Stimulated activated effector memory CD8-positive, alpha-beta T cell treated with anti-CD3 and anti-CD28 coated beads, Interleukin-12 subunit alpha, Interleukin-12 subunit beta, amount 100 ng/mL, for 72 hours (primary cell): Measurements from ENCODE around the gene LHX2.

ENCODE experiments used
- ATAC-seq: fragments of 150-1000 bp; cut with Tn5 transposase; 2 replicates; pipeline ENCODE4 v1.10.0; 2021
- DNase-seq, 2 donors: peaks; one replicate each; pipeline ENCODE4 v3.0.0; 2021 to 2022; ENCODE audit warnings: low spot score in 2 of 2
- H3K27ac Mint-ChIP-seq: one replicate; pipeline ENCODE4 v1.8.0; 2022; ENCODE audit warnings: mild to moderate bottlenecking, mixed read lengths
- H3K36me3 Mint-ChIP-seq: one replicate; pipeline ENCODE4 v1.8.0; 2022; ENCODE audit warnings: mild to moderate bottlenecking, mixed read lengths
- H3K4me1 Mint-ChIP-seq: one replicate; pipeline ENCODE4 v1.8.0; 2022; ENCODE audit warnings: mixed read lengths
- H3K4me3 Mint-ChIP-seq: one replicate; pipeline ENCODE4 v1.8.0; 2022; ENCODE audit warnings: mild to moderate bottlenecking, mixed read lengths
- H3K9me3 Mint-ChIP-seq: one replicate; pipeline ENCODE4 v1.8.0; 2022; ENCODE audit warnings: mixed read lengths

LHX2 gene

DNA sequence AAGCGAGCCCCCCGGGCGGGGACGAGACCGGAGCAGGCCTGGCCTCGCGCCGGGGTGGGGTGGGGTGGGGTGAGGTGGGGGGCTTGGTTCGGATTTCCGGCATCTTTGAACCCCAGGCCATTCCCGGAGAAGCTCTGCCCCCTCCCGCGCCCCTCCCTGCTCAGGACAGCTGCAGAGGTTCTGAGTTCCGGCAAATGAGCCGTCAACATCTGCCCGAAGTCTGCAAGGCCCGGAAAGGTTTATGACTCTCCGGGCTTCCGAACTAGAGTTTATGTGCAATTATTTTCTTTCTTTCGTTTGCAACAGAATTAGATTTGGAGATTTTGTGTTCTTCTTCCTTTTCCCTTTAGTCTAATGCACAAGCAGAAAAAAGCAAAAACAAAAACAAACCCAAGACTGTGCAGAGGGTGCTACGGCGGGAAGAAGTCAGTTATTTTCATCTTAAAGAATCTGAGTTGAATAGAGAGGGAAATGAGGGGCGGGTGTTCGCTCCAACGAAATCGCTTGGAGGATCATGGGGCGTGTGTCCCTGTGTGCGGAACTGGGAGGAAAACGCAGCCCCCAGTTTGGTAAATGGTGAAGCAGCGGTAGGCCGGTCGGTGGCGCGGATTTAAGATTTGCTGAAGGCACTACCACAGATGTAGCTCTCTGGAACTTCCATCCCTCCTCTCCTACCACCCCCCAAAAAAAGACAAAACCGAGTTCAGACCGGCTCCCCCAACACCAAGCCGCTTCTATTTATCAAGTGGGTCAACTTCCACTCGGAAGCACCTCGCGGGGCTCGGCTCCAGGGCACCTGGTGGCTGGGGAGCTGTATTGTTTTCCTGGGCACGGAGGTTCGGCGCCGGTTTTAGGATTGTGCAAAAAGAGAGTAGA lies 4.8 kb downstream of the LHX2 start:
- Mint-ChIP-seq H3K4me1 (peaks cover 44% of the 10 kb centered on the region), H3K4me3 (peak overlapping the region; percentile 60), H3K27ac (peak overlapping the region; percentile 11), H3K36me3 (peaks cover 7% of the 10 kb centered on the region), H3K9me3 (no peaks in the 10 kb centered on the region)
- no peak for ATAC-seq
- DNase-seq = no peak

GRCh38 chr9:124017051-124017928 lies 5.7 kb downstream of the LHX2 start:
- peak overlapping the region; percentile 60 for H3K4me3 Mint-ChIP-seq
- H3K27ac Mint-ChIP-seq = peak overlapping the region; percentile 11
- DNase-seq (no peak), ATAC-seq (no peak)
- H3K9me3 Mint-ChIP-seq = no peaks in the 10 kb centered on the region
- peaks cover 49% of the 10 kb centered on the region for H3K4me1 Mint-ChIP-seq
- H3K36me3 Mint-ChIP-seq = peaks cover 7% of the 10 kb centered on the region

- Mint-ChIP-seq H3K27ac (peak overlapping the region; percentile 68), H3K4me1 (peaks cover 51% of the 10 kb centered on the region), H3K4me3 (peak overlapping the region; percentile 59), H3K36me3 (peaks cover 7% of the 10 kb centered on the region), H3K9me3 (no peaks in the 10 kb centered on the region)
- ATAC-seq (no peak), DNase-seq (no peak)
These were observed 6.6 kb downstream of the LHX2 start for GRCh38 chr9:124017929-124018729.

GRCh38 chr9:124018730-124019697 lies 7.4 kb downstream of the LHX2 start:
- ATAC-seq = no peak
- no peak for DNase-seq
- Mint-ChIP-seq H3K9me3 (no peaks in the 10 kb centered on the region), H3K4me3 (peak overlapping the region; percentile 59), H3K36me3 (peaks cover 7% of the 10 kb centered on the region), H3K27ac (peak overlapping the region; percentile 68), H3K4me1 (peaks cover 43% of the 10 kb centered on the region)

DNA sequence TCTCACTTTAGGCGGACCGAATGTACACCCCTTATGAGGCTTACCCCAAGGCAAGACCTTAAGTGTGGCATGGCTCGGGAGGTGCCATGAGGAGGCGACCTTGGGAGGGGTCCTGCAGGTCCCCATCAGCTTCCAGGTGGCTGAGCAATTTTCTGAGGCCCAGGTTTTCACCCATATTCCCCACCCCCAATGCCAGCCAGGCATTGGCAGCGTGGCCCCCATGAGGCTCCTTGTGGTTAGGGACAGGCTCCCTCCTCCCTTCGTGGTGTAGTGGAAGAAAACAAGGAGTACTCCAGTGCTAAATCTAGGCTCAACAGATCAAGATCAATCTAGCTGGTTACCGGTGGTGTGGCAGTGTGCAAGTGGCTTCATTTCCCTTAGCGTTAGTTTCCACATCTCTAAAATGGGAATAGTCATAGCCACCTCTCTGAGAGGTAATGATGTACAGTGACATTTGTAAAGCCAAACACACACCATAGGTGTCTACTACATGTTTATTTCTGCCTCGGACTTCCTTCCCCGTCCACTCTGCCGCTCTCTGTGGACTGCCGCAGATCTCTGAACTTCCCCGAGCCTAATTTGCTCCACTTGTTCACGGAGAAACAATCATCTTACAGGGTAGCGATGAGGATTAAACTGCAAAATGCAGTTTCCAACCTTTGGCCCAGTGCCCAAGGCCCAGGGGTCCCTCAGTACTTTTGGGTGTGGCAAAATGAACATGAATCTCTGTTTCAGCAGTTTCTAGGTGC lies 8.4 kb downstream of the LHX2 start:
- H3K9me3 Mint-ChIP-seq = no peaks in the 10 kb centered on the region
- no peak for DNase-seq
- ATAC-seq = no peak
- peaks cover 43% of the 10 kb centered on the region for H3K4me1 Mint-ChIP-seq
- H3K4me3 Mint-ChIP-seq = no peak overlapping the region
- H3K27ac Mint-ChIP-seq = no peak overlapping the region
- peaks cover 7% of the 10 kb centered on the region for H3K36me3 Mint-ChIP-seq

GRCh38 chr9:124020520-124021384 lies 9.2 kb downstream of the LHX2 start:
- H3K36me3 Mint-ChIP-seq = peaks cover 7% of the 10 kb centered on the region
- no peak for DNase-seq
- no peak overlapping the region for H3K4me3 Mint-ChIP-seq
- no peaks in the 10 kb centered on the region for H3K9me3 Mint-ChIP-seq
- peaks cover 38% of the 10 kb centered on the region for H3K4me1 Mint-ChIP-seq
- ATAC-seq = no peak
- no peak overlapping the region for H3K27ac Mint-ChIP-seq

GRCh38 chr9:124021385-124021769 lies 9.8 kb downstream of the LHX2 start:
- Mint-ChIP-seq H3K27ac (no peak overlapping the region), H3K4me3 (no peak overlapping the region), H3K36me3 (peaks cover 7% of the 10 kb centered on the region), H3K9me3 (no peaks in the 10 kb centered on the region), H3K4me1 (peaks cover 36% of the 10 kb centered on the region)
- ATAC-seq = no peak
- no peak for DNase-seq

GRCh38 chr9:124022201-124023121 lies 10.9 kb downstream of the LHX2 start:
- DNase-seq = no peak
- no peaks in the 10 kb centered on the region for H3K36me3 Mint-ChIP-seq
- H3K27ac Mint-ChIP-seq = no peak overlapping the region
- no peaks in the 10 kb centered on the region for H3K9me3 Mint-ChIP-seq
- H3K4me1 Mint-ChIP-seq = peaks cover 26% of the 10 kb centered on the region
- ATAC-seq = no peak
- no peak overlapping the region for H3K4me3 Mint-ChIP-seq

- peaks cover 18% of the 10 kb centered on the region for H3K4me1 Mint-ChIP-seq
- H3K27ac Mint-ChIP-seq = no peak overlapping the region
- H3K9me3 Mint-ChIP-seq = no peaks in the 10 kb centered on the region
- ATAC-seq (no peak), DNase-seq (no peak)
- no peak overlapping the region for H3K4me3 Mint-ChIP-seq
- H3K36me3 Mint-ChIP-seq = no peaks in the 10 kb centered on the region
These were observed 12.5 kb downstream of the LHX2 start for GRCh38 chr9:124024107-124024506.

DNA sequence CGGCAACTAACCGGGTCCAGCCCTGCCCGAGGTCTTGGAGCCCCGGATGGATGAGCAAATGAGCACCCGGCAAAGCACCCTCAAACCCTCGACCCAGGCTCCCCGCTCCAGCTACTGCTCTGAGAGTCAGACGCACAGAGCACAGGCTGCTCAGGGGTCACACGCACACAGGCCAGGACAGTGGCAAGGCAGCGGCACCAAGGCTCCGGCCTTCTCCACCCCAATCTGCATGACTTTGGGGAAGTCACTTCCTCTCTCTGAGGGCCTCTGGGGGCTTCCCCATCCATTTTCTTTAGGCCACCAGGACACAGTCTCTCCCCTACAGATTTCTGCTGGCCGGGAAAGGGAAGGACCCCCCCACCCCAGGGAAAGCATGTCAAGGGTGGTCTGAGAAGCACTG lies 18.0 kb downstream of the LHX2 start:
- H3K27ac Mint-ChIP-seq = no peak overlapping the region
- ATAC-seq (no peak), DNase-seq (no peak)
- H3K4me1 Mint-ChIP-seq = peaks cover 6% of the 10 kb centered on the region
- no peaks in the 10 kb centered on the region for H3K36me3 Mint-ChIP-seq
- no peaks in the 10 kb centered on the region for H3K9me3 Mint-ChIP-seq
- H3K4me3 Mint-ChIP-seq = no peak overlapping the region

DNA sequence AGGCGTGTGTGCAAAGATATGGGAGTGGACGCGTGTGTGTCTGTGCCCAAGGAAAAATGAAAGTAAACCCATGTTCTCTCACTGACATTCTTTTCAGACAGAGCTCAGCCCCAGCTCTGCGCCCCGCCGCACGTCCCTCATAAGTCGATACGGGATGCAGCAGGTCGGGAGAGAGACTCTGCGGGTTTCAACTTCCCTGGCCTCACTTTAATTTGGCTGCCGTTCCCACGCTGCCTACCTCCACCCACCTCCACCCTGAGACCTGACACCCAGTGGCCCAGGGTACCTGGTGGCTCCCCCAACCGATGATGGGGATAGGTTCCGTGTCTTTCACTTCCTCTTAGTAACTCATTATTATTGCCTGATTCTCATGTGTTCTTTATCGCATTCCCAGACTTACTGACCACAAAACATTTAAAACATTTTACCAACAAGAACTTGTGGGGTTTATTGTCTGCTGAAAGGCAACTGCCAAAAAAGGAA lies 19.4 kb downstream of the LHX2 start:
- Mint-ChIP-seq H3K4me1 (peaks cover 6% of the 10 kb centered on the region), H3K9me3 (no peaks in the 10 kb centered on the region), H3K36me3 (no peaks in the 10 kb centered on the region), H3K27ac (no peak overlapping the region), H3K4me3 (no peak overlapping the region)
- ATAC-seq = no peak
- DNase-seq = no peak

- no peaks in the 10 kb centered on the region for H3K36me3 Mint-ChIP-seq
- no peaks in the 10 kb centered on the region for H3K9me3 Mint-ChIP-seq
- H3K4me3 Mint-ChIP-seq = no peak overlapping the region
- no peak overlapping the region for H3K27ac Mint-ChIP-seq
- ATAC-seq (no peak), DNase-seq (no peak)
- H3K4me1 Mint-ChIP-seq = peaks cover 6% of the 10 kb centered on the region
These were observed 20.7 kb downstream of the LHX2 start for GRCh38 chr9:124032247-124032646.
